NCI-H1417 treated with DMSO at 0.1 percent for 48 hours (cell line): ENCODE results near the gene MFSD2A.
"Not testable (repeated sequence)": the region's sequence is repeated elsewhere in the genome, so short reads cannot be mapped to it uniquely, and the experiment has no call there.

Source experiments
- DNase-seq: peaks from one replicate; lab custom pipeline; 2025; lab: John Stamatoyannopoulos, UW

The MFSD2A gene

DNA sequence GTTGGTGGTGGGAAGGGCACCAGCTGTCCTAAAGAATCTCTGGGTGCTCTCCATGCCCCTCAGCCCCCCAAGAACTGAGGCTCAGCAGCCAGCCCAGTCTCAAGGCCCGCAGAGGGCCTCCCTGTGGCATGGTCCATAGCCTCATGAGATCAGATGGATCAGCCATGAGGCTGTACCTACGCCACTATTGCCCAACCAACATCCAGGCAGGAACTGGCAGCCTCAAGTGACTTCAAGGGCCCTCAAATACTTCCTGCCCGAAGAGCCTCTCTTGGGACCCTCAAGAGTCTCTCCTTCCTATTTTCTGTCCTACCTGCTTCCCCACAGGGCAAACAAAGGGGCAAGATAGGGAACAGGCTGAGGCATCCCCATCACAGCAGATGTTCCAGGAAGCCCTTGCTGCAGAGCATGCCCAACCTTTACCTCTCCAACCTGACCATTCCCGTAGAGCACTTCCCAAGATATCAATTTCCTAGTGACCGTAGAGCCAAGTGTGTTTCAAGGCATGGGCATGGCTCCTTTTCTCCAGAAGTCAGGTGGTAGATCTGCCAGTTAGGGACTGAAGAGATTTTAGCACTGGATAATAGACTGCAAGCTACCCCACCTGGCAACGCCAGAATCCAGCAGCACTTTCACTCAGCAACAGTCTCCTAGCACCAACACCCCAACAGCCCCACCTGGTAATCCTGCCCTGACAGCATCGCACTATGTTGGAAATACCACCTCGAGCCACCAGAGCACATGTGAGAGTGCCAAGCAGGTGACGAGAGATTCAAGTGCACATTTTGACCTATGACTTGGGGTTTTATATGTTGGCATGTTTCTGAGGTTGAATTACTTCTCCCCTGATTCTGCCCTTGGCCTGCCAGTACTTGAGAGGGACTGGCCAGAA, 13.7 kb upstream of the MFSD2A start:
- no peak for DNase-seq

DNA sequence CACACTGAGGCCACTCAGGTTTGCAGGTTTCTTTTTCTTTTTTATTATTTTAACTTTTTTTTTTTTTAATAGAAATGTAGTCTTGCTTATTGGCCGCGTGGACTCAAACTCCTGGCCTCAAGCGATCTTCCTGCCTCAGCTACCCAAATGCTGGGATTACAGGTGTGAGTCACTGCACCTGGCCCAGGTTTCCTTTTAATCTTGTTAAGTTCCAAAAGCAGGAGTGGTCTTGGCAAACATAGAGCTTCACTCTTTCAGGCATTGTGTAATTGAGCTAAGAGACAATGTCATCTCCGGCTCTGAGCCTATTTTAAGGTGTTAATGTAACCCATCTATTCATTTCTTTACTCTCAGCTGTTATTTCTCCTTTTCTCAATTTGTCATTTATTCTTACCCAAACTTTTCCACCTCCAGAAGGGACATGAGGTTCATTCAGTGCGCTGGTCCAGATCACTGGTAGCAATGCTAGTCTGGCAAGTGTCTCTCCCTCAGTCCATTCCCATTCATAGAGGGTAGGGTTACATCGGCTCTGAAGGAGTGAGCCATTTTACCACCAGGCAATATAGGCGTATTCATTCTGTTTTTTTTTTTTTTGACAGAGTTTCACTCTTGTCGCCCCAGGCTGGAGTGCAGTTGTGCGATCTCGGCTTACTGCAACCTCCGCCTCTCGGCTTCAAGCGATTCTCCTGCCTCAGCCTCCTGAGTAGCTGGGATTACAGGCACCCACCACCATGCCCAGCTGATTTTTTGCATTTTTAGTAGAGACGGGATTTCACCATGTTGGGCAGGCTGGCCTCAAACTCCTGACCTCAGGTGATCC, 11.3 kb upstream of the MFSD2A start:
- DNase-seq, result no peak

DNA sequence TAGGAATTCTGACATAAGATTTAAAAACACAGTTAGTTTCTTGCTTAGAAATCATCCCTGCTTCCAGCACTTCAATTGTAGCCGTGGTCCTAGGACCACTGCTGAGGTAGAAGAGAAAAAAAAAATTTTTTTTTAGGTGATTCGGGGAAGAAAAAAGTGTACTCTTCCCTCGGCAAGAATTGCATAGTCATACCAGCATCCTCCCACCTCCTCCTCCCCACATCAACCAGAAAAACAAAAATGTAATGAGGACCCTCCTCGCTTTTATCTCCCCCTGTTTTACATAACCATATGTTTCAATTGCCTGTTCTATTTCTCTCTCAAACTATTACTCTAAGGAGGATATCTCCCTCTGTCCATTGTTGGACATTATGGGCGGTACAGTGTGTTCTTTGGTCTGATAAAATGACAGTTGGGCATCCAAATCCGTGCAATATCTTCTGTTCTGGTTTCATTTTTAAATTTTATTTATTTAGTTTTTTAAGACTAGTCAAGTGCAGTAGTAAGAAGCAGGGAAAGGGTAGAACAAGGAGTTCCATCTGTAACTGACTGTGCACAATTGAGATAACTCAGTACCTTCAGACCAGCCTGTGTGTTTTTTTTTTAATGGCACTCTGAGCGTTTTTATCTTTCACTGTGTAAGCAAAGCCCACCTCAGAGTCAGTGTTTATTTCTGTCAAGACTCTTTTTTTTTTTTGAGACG, 10.4 kb upstream of the MFSD2A start:
- DNase-seq, result no peak

DNA sequence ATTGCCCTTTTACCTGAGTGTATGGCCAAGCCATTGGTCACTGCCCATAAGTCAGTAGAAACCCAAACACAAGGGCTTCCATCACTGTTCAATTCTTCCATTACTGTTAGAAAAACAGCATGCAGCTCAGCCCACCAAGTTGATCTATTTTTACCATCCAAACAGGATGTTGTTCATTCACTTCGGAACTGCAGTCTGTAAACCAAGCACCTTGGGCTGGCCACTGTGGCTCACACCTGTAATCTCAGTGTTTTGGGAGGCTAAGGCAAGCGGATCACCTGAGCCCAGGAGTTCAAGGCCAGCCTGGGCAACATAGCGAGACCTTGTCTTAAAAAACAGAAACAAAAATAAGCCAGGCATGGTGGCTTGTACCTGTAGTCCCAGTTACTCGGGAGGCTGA, 8.7 kb upstream of the MFSD2A start:
- no peak for DNase-seq

DNA sequence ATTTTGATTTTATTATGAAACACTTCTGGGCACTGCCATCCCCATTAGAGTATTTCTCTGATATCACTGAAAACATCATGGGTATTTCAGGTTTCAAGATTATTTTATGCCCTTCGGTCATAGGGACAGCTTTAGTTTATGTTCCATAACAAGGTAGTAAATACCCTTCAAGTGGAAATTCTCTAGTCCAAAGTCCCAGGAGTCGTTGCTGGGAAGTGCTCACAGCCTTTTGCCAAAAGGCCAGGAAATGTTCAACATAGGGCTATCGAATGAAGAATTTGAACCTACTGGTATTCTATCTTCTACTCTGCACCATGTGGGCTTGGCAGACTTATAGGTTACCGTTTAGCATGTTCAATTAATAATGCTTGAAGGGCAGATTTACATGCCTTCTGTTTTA, 7.7 kb upstream of the MFSD2A start:
- no peak for DNase-seq

DNA sequence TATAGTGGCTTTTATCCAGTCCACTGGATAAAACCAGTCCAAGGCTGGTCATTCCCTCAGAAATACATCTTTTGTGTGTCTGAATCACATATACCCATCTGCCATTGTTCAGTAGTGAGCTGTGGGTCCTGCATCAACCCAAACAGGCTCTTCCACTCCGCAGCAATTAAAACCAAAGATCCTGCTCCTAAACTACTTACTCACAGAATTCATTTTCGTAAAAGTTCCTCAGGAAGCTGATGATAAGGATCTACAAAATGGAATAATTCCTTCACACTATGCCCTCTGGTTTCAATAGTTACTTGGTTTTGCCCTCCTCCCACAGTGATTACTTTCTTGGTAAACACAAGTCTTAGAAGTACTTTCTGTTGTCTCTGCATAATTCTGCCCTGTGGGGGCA, 5.1 kb upstream of the MFSD2A start:
- no peak for DNase-seq

DNA sequence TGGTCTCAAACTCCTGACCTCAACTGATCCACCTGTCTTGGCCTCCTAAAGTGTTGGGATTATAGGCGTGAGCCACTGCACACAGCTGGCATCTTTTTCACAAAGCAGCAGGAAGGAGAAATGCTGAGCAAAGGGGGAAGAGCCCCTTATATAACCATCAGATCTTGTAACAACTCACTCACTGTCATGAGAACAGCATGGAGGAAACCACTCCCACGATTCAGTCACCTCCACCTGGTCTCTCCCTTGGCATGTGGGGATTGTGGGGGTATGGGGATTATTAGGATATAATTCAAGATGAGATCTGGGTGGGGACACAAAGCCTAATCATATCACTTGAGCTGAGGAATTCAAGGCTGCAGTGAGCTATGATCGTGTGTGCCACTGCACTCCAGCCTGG, 3.0 kb upstream of the MFSD2A start:
- no peak for DNase-seq

DNA sequence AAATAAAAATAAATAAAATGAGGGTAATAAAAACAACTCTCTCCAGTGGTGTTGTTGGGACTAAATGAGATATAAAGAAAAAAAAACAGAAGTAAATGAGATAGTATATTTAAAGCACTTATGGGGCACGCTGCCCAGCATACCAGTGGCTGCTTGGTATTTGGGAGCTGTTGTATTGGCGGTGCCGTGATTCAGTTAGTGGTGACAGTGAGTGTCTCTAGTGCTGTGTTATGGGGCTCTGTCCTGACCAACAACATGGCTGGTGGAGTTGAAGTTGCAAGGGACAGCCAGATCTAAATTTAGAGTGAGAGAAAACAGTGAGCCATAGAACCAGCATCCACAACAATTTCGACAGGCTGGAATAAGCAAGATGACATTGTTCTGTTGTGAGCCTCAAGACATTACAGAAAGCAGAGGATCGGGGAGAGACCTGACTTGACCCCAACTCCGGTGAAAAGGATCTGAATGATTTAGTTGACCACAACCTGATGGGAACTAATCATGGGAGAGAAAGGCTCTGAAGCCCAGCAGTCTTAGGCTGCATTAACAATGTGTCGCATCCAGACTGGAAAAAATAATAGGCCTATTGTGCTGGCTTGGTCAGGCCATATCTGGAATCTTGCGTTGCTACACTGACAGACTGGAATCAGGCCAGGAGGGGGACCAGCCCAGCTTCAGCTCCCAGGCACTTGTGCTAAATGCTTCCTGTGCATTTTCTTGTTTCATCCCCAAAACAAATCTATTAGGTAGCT, 2.4 kb upstream of the MFSD2A start:
- DNase-seq, result no peak

DNA sequence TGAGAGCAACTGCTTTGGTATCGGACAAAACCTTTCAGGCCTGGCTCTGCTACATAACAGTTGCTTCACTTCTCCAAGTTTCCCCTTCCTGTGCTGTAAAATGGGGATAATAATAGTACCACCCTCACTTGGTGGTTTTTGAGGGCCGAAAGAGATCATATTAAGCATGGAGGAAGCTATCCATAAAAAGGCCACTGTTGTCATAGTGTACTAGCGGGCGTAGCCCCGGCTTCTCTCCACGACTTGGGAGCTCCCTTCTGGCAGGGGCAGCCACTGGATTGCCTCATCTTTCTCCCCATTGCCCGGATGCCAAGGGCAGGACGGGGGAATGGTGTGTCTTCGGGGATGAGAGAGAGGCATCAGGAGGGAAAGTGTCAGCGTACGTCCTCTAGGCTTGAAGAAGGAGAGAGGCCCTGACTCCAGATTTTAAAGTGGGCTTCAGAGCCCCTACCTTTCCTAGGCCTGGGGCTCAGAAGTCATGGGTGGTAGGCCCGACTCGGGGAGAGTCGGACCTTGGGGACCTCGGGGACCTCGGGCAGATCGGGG, 548 bp upstream of the MFSD2A start:
- no peak for DNase-seq

DNA sequence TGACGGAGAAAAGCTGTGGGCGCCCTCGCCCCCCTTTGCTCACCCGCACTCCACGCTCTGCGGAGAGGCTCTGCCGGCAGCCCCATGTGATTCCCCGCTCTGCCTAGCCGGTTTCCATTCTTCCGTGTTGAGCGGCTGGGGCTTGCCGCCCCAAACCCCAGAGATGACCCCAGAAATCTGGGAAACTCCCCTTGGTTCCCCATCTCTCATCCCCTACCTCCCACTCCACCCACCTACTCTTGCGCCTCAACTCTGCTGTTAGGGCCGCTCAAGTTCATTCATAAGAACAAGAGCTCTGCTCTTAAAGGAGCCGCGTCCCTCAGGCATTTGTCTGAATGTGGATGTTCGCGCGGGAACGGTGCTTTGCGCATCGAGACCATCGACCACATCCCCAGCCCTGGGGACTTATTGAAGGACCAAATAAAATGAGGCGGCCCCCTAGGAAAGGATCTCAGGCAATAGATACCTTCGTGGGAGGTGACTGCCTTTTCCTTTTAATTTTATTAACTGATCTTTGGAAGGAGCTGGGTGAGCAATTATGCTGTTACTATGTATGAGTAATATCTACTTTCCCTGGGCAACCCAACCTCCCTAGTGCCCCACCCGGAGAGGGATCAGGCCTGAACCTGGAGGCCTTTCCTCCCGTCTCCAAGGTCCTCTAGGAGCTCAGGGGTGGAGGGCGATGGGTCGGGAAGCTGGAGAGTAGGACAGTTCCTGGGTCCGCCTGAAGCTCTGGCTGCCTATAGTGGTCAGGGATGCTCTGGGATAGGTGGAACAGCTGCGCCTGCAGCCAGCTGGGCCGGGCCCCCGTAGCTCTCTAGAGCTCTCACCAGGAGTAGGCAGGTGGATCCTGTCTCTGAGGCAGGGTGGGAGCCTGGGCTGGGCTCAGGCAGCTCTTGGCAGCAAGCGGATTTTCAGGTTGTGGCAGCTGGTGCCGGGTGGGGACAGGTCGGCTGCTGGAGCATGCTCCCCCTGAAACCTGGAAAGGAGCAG, 898 bp downstream of the MFSD2A start:
- no peak for DNase-seq

DNA sequence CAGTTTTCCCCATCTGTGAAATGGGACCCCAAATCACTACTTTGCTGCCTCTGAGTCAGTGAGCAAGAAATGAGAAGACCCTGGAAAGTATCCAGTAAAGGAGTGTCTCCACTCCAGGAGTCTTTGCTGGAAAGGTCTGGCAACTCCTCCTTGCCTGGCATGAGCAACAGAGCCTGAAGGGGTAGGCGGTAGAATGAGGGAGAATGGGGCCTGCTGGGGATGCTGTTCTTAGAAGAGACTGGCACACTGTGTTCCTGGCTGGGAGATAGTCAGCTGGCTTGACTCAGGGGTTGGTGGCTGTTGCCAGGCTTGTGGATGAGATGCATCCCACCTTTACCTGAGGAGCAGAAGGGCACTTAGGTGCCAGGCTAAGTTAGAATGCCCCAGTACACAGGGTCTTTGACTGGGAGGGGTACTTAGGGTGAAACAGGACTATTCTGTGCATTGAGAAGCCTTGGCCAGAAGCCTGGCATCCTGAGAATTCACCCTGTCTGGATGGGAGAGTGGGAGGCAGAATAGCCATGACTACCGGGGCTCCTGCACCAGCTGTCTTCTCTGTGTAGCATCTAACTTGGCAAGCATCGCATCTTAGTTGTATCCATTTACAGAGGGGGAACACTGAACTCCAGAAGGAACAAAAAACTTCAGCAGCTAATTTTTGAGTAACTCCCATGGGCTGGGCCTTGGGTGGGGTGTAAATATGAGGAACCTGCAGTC, 2.5 kb downstream of the MFSD2A start:
- DNase-seq, result no peak

DNA sequence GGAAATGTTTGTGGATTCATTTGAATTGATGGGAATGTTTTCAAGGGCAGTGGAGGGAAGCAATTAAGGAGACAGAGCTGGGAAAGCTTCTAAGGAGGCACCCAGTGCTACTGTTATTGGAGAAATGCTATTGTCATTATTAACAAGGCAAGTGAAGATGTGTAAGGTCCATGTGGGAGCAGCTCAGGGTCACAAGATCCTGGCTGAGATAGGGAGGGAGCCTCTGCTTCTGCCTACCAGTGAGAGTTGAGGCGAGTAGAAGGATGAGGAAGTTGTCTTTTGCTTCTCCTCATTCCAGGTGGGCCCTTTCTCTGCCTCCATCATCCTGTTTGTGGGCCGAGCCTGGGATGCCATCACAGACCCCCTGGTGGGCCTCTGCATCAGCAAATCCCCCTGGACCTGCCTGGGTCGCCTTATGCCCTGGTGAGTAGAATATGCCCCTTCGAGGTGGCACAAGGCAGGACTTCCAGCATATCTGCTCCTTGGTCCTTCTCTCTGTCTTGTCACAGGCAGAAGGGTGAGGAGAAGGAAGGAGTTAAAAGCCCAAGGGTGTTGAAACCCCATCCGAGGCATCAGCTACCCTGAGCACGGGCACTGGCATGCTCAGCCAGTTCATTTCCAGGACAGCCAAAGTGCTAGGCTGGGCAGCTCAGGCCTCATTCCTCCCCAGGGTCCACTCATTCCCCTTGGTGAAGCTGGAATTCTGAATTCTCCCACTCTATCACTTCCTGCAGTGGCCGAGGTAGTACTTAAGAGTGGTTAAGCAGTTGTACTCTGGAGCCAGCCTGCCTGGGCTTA, 3.7 kb downstream of the MFSD2A start:
- DNase-seq, result no peak

DNA sequence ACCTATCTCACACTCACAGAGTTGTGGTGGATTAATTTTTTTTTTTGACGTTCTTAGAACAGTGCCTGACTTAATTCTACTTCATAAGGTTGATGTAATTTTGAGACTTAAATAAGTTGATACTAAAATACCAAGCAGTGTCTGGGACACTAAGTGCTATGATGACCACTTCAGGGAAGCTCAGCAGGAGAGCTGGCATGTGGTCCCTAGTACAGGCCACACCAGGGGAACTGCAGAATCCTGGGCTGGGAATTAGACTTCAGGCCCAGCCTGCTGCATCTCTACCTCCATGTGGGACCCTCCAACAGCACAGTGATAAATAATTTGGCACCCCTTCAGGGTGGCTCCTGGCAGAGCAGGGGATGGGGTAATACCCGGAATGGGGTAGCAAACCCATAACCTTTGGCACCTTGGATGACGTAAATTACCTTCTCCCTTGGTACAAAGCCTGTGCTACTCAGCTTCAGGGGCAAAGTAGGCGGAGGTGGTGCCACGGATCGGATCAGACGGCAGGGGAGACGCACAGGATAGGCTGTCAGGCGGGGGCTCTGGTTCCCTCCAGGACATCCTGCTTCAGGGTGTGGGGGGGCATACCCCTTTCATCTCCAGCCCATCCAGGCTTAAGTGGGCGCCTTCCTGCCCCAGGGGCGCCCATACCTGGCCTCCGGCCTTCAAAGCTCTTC, 4.8 kb downstream of the MFSD2A start:
- DNase-seq, result no peak

DNA sequence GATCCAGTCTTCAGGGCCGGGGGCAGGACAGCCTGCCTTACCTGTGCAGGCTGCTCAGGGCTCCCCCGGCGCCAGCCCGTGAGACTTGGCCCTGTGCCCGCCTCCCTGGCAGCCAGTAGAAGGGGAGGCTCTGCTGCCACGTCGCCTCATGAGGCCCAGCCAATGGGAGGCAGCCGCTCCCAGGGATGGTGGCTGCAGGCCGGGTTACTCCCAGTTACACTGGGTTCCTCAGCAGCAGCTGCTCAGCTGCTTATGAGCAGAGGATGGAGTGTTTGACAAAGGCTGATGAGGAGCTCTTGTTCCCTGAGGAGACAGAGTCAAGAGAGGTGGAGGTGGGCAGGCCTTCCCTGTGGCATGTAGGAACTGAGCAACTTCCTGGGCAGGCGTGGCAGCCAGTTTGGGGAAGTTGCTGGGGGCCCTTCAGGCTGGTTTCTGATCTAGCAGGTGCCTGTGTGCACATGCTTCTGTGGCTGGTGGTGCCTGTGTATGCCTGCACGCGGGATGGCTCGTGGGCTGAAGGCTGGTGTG, 5.5 kb downstream of the MFSD2A start:
- DNase-seq, result peak; percentile 72

DNA sequence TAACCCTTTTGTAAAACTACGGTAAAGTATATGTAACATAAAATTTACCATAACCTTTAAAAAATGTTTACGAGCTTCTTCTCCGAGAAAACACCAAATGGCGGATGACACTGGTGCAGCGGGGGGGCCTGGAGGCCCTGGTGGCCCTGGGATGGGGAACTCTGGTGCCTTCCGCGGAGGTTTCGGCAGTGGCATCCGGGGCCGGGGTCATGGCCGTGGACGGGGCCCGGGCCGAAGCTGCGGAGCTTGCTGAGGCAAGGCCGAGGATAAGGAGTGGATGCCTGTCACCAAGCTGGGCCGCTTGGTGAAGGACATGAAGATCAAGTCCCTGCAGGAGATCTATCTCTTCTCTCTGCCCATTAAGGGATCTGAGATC, 7.5 kb downstream of the MFSD2A start:
- DNase-seq, result no peak

DNA sequence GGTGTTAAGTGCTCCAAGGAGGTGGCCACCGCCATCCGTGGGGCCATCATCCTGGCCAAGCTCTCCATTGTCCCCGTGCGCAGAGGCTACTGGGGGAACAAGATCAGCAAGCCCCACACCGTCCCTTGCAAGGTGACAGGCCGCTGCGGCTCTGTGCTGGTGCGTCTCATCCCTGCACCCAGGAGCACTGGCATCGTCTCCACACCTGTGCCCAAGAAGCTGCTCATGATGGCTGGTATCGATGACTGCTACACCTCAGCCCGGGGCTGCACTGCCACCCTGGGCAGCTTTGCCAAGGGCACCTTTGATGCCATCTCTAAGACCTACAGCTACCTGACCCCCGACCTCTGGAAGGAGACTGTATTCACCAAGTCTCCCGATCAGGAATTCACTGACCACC, 8.0 kb downstream of the MFSD2A start:
- not testable (repeated sequence) for DNase-seq

DNA sequence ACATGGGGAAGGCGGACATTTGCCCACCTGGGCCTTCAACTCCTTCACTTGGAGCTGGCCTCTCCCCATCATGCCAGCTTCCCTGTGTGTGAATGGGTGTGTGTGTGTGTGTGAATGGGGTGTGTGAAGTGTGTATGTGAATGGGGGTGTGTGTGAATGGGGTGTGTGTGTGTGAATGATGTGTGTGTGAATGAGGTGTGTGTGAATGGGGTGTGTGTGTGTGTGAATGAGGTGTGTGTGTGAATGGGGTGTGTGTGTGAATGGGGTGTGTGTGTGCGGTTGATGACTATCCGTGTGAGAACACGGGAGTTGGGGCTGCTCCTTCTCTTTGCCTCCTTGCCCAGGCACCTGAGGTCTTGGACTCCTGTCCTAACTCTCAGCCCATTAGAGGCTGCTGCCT, 9.6 kb downstream of the MFSD2A start:
- no peak for DNase-seq

DNA sequence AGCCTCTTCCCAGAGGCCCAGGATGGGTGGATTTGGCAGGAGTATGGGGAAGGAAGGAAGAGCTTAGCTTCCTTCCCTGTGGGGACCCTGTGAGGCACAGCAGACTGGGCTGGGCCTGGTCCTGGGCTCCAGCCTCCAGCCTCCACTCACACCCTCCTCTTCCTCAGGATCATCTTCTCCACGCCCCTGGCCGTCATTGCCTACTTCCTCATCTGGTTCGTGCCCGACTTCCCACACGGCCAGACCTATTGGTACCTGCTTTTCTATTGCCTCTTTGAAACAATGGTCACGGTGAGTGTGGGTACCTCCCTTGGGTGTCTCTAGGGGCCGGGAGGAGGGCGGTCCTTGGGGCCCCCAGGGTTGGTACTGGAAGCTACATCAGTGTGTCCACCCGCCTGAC, 10.1 kb downstream of the MFSD2A start:
- no peak for DNase-seq
